Cardiac muscle cell (in vitro differentiated cells and primary cell): Measurements from ENCODE around the gene GSG1L. TPM values are rescaled to one million over a fixed set of nuclear protein-coding genes. Genes with fewer than 3 reads are reported as not detected.

ENCODE experiments used
- DNase-seq, 2 donors: peaks; one replicate each; pipeline versions ENCODE4 v3.0.0 to v3.0.0-alpha.2; 2010 to 2017; ENCODE audit warnings: low read depth in 1 of 2, low spot score in 1 of 2
- H3K27ac ChIP-seq: fragments of 200-600 bp; sonication (generic); 2 replicates; pipeline ENCODE4 v1.5.1; 2016
- H3K27me3 ChIP-seq: fragments of 200-600 bp; sonication (generic); 2 replicates; pipeline ENCODE4 v1.6.0; 2016; ENCODE audit warnings: control low read depth
- H3K36me3 ChIP-seq: fragments of 200-600 bp; sonication (generic); 2 replicates; pipeline ENCODE4 v1.5.1; 2016; ENCODE audit warnings: control low read depth
- H3K4me1 ChIP-seq: fragments of 200-600 bp; sonication (generic); 2 replicates; pipeline ENCODE4 v1.8.1; 2017; ENCODE audit warnings: low read depth, mild to moderate bottlenecking, mixed run types
- H3K4me3 ChIP-seq: fragments of 200-600 bp; sonication (generic); 2 replicates; pipeline ENCODE4 v1.5.1; 2016; ENCODE audit warnings: mild to moderate bottlenecking
- H3K9me3 ChIP-seq: fragments of 200-600 bp; sonication (generic); 2 replicates; pipeline ENCODE4 v1.5.1; 2017; ENCODE audit warnings: low read depth, mild to moderate bottlenecking, control low read depth
- CTCF ChIP-seq: IDR thresholded peaks from 2 replicates; pipeline ENCODE4 v1.5.1; 2012; ENCODE audit warnings: low read depth, mild to moderate bottlenecking, low read length
- polyA plus RNA-seq: library from polyadenylated mRNA; unstranded; fragments of >200 nt; fragmentation: Nextera tagmentation; extraction: Ambion mirVana; gene quantifications from 2 replicates; pipeline ENCODE4 v1.2.1, GENCODE V29; 2016
- total RNA-seq: library from RNA; depleted of rRNA; stranded (reverse); fragments of >200 nt; gene quantifications from 2 replicates; pipeline ENCODE4 v1.2.3, GENCODE V29; 2016

The GSG1L gene
- total and polyA plus RNA-seq, 2 experiments from 2014 or later = not detected

- Histone ChIP-seq H3K4me1 (no peaks in the 10 kb centered on the region), H3K36me3 (no peaks in the 10 kb centered on the region), H3K4me3 (no peak overlapping the region), H3K27me3 (peaks cover 15% of the 10 kb centered on the region), H3K27ac (no peak overlapping the region), H3K9me3 (no peaks in the 10 kb centered on the region)
- DNase-seq = no peak
- no peak for TF ChIP-seq CTCF
Observed at GRCh38 chr16:27806986-27807385, 256.5 kb downstream of the GSG1L start.

- TF ChIP-seq CTCF = no peak
- peaks cover 15% of the 10 kb centered on the region for H3K27me3 ChIP-seq
Observed at GRCh38 chr16:27806388-27806787, 257.1 kb downstream of the GSG1L start.

GRCh38 chr16:27805828-27806351 lies 257.6 kb downstream of the GSG1L start:
- Histone ChIP-seq H3K9me3 (no peaks in the 10 kb centered on the region), H3K4me1 (no peaks in the 10 kb centered on the region), H3K4me3 (no peak overlapping the region), H3K27me3 (peaks cover 15% of the 10 kb centered on the region), H3K36me3 (no peaks in the 10 kb centered on the region), H3K27ac (no peak overlapping the region)
- no peak for DNase-seq
- TF ChIP-seq CTCF = no peak

More at GRCh38 chr16:27806388-27806787, 257.1 kb downstream of the GSG1L start:
- Histone ChIP-seq H3K36me3 (no peaks in the 10 kb centered on the region), H3K9me3 (no peaks in the 10 kb centered on the region), H3K4me1 (no peaks in the 10 kb centered on the region), H3K4me3 (no peak overlapping the region), H3K27ac (no peak overlapping the region)
- no peak for DNase-seq

- H3K9me3 ChIP-seq = no peaks in the 10 kb centered on the region
- no peak for TF ChIP-seq CTCF
- H3K4me3 ChIP-seq = no peak overlapping the region
- H3K27me3 ChIP-seq = peaks cover 15% of the 10 kb centered on the region
- DNase-seq = no peak
- H3K36me3 ChIP-seq = no peaks in the 10 kb centered on the region
- H3K4me1 ChIP-seq = no peaks in the 10 kb centered on the region
- H3K27ac ChIP-seq = no peak overlapping the region
Observed at GRCh38 chr16:27803775-27804549, 259.6 kb downstream of the GSG1L start.

- H3K4me1 ChIP-seq = no peaks in the 10 kb centered on the region
- no peak overlapping the region for H3K27ac ChIP-seq
- DNase-seq = no peak
- no peaks in the 10 kb centered on the region for H3K36me3 ChIP-seq
- H3K27me3 ChIP-seq = peaks cover 15% of the 10 kb centered on the region
- no peak for TF ChIP-seq CTCF
- no peaks in the 10 kb centered on the region for H3K9me3 ChIP-seq
- no peak overlapping the region for H3K4me3 ChIP-seq
Observed at GRCh38 chr16:27802664-27803439, 260.7 kb downstream of the GSG1L start.
